ENCODE data around the gene SLC22A2.

SLC22A2 gene

GRCh38 chr6:160247457-160247883 is 11.2 kb downstream of the SLC22A2 start:
- TF ChIP-seq CTCF (IDR thresholded peaks at IDR 0.05; ENCODE audit: borderline replicate concordance, extremely low read depth, low read length, poor library complexity, severe bottlenecking): no peak
- TF ChIP-seq EZH2 (IDR thresholded peaks at IDR 0.05; ENCODE audit: borderline replicate concordance, low read depth, low read length, severe bottlenecking): no peak
- Histone ChIP-seq H3K27ac (ENCODE audit: low read length) (no peak overlapping the region), H3K9me3 (ENCODE audit: insufficient read depth, low read length, severe bottlenecking) (no peaks in the 10 kb centered on the region), H2AFZ (ENCODE audit: low read depth, low read length) (no peak overlapping the region), H3K9ac (ENCODE audit: low read depth, low read length) (no peak overlapping the region), H4K20me1 (ENCODE audit: insufficient read depth, low read length) (no peaks in the 10 kb centered on the region), H3K4me2 (ENCODE audit: insufficient read depth, low read length) (no peak overlapping the region), H3K4me3 (ENCODE audit: low read depth in 1 of 2, low read length in 2 of 2) (no peak overlapping the region), H3K36me3 (ENCODE audit: insufficient read depth, low read length) (no peaks in the 10 kb centered on the region), H3K79me2 (ENCODE audit: insufficient read depth, low read length) (no peaks in the 10 kb centered on the region), H3K4me1 (ENCODE audit: insufficient read depth, low read length) (no peaks in the 10 kb centered on the region), H3K27me3 (ENCODE audit: insufficient read depth, low read length, poor library complexity) (peaks cover 7% of the 10 kb centered on the region)
- DNase-seq (no peak), ATAC-seq (ENCODE audit: insufficient read depth, low read depth) (no peak)

DNA sequence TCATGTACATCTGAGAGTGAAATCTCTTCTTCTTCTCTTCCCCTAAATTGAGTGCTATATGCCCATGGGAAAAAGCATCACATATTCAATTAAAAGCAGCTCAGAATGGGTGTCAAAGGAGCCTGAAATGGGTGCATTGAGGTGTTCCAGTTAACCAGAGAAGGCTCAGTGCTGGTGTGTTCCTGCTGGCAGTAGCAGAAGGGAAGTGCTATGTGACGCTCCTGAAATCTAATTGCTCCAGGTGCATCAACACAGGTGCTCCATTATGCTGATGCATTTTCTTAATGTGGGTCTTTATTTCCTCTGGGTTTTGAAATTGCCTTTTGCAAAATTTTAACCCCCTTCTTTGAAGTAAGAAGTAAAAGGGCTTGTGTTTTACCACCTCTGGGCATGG is 17.9 kb downstream of the SLC22A2 start:
- H2AFZ ChIP-seq (ENCODE audit: low read depth, low read length): no peak overlapping the region
- no peak overlapping the region for H3K9ac ChIP-seq (ENCODE audit: low read depth, low read length)
- H3K27me3 ChIP-seq (ENCODE audit: insufficient read depth, low read length, poor library complexity): no peaks in the 10 kb centered on the region

DNA sequence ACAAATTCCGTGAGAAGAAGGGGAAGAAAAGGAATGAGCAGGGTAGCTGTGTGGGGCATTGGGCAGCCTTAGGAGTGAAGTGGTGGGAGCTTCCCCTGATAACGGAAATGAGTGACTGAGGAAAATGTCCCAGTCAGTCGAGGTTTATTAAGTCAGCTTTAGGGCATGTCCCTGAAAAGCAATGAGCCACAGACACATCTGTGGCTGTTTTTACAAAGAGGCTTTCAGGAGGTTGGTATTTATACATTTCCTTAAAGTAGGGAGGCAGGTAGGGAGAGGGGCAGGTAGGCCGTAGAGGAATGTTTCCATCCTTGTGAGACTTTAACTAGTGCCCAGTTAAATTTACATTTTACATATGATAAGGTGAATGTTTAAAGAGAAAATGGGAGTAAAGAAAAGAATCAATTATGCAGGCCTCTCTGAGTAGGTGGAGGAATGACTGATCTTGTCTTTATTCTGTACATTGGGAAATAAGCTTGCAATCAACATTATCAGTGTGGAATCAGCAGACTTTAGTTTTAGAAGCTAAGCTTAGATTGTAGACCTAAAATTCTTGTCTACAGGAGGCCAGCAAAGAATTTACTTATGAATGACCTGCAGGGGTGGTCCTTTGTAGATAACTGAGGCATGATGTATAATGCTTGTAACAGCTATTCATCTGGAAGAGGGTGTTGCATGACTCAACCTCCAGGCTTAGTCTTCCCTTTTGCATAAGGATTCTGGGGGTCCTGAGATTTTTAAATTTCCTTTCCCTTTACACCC is 18.5 kb downstream of the SLC22A2 start:
- Histone ChIP-seq H3K4me3 (ENCODE audit: low read depth in 1 of 2, low read length in 2 of 2) (no peak overlapping the region), H3K4me2 (ENCODE audit: insufficient read depth, low read length) (no peak overlapping the region), H3K79me2 (ENCODE audit: insufficient read depth, low read length) (no peaks in the 10 kb centered on the region), H3K4me1 (ENCODE audit: insufficient read depth, low read length) (no peaks in the 10 kb centered on the region), H3K36me3 (ENCODE audit: insufficient read depth, low read length) (no peaks in the 10 kb centered on the region), H3K9me3 (ENCODE audit: insufficient read depth, low read length, severe bottlenecking) (peaks cover 7% of the 10 kb centered on the region), H3K27me3 (ENCODE audit: insufficient read depth, low read length, poor library complexity) (no peaks in the 10 kb centered on the region), H2AFZ (ENCODE audit: low read depth, low read length) (no peak overlapping the region), H4K20me1 (ENCODE audit: insufficient read depth, low read length) (no peaks in the 10 kb centered on the region), H3K27ac (ENCODE audit: low read length) (no peak overlapping the region), H3K9ac (ENCODE audit: low read depth, low read length) (no peak overlapping the region)
- no peak for ATAC-seq (ENCODE audit: insufficient read depth, low read depth)
- TF ChIP-seq CTCF (IDR thresholded peaks at IDR 0.05; ENCODE audit: borderline replicate concordance, extremely low read depth, low read length, poor library complexity, severe bottlenecking) (no peak), EZH2 (IDR thresholded peaks at IDR 0.05; ENCODE audit: borderline replicate concordance, low read depth, low read length, severe bottlenecking) (no peak)
- DNase-seq: no peak

More for the DNA sequence above, 17.9 kb downstream of the SLC22A2 start:
- no peak overlapping the region for H3K27ac ChIP-seq (ENCODE audit: low read length)
- peaks cover 6% of the 10 kb centered on the region for H3K9me3 ChIP-seq (ENCODE audit: insufficient read depth, low read length, severe bottlenecking)
- no peak for ATAC-seq (ENCODE audit: insufficient read depth, low read depth)
- no peaks in the 10 kb centered on the region for H3K79me2 ChIP-seq (ENCODE audit: insufficient read depth, low read length)
- no peaks in the 10 kb centered on the region for H3K4me1 ChIP-seq (ENCODE audit: insufficient read depth, low read length)
- no peak overlapping the region for H3K4me2 ChIP-seq (ENCODE audit: insufficient read depth, low read length)
- no peak overlapping the region for H3K4me3 ChIP-seq (ENCODE audit: low read depth in 1 of 2, low read length in 2 of 2)
- no peak for DNase-seq
- TF ChIP-seq CTCF (IDR thresholded peaks at IDR 0.05; ENCODE audit: borderline replicate concordance, extremely low read depth, low read length, poor library complexity, severe bottlenecking) (no peak), EZH2 (IDR thresholded peaks at IDR 0.05; ENCODE audit: borderline replicate concordance, low read depth, low read length, severe bottlenecking) (no peak)
- no peaks in the 10 kb centered on the region for H3K36me3 ChIP-seq (ENCODE audit: insufficient read depth, low read length)
- no peaks in the 10 kb centered on the region for H4K20me1 ChIP-seq (ENCODE audit: insufficient read depth, low read length)

Measured in DND-41 (cell line).